Stimulated activated CD8-positive, alpha-beta memory T cell treated with anti-CD3 and anti-CD28 coated beads, Interleukin-12 subunit alpha, Interleukin-12 subunit beta, amount 100 ng/mL, for 1 hour (primary cell): ENCODE data around the gene CDC42EP3.
A peak's percentile ranks its signal among the peaks of the same experiment; 100 is the strongest.

ENCODE experiments used
- DNase-seq: peaks from one replicate; pipeline ENCODE4 v3.0.0-alpha.2; 2020; ENCODE audit warnings: low read depth

CDC42EP3 gene

DNA sequence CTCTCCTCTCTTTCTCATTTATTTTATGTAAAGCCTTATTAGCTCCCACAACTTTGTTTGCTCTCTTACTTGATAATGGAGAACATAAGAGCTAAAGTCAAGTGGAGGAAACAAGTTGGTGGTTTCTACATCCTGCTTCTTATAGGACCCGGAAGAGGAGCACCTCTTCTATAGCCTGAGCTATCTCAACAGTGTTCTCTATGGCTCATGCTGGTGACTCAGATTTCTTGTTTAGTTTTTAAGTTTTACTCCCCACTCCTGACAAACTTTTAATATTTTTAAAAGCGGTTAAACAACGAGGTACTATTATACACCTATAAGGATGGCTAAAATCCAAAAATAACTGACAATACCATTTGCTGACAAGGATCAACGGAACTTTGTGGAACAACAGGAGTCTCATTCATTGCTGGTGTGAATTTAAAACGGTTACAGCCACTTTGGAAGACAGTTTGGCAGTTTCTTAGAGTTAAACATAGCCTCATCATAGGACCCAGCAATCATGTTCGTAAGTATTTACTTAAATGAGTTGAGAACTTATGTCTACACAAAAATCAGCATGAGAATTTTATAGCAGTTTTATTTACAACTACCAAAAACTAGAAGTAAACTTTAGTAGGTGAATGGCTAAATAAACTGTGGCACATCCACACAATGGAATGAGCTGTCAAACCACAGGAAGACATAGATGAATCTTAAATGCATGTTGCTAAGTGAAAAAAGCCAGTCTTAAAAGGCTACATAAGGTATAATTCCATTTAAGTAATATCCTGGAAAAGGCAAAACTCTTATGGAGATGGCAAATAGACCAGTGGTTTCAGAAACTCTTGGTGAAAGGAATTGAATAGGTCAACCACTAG lies 12.7 kb upstream of the CDC42EP3 start:
- no peak for DNase-seq

DNA sequence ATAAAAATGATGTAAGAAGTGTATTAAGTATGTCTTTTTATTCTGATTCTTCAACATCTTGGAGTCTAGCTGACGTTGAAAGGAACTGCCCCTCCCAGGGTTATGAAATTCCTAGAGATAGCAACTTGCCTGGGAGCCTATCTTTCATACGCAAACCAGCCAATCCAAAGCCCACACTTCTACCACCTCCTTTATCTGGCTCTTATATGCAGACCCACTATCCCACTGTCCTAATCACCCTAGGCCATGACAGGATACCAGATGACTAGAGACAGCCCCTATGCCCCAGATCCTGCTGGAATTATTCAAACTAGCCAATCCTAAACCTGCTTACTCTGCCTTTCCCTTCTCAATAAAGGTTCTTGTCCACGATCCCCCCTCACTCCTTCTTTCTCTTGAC lies 11.8 kb upstream of the CDC42EP3 start:
- DNase-seq, result no peak

DNA sequence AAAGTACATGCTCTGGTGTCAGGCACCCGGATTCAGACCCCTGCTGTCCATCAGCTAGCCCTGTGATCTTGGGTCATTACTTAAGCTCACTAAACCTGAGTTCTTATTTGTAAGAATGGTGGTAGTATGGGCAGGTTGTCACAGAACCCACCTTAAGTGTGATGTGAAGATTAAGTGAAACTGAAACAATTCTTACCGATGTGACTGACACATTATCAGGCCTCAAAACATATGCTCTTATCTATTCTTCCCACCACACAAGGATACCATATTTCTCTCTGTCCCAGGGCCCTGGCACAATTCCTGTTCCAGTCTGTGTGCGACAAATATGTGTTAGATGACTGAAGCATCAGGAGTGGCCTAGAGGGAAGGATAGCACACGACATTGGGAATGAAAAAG lies 11.0 kb upstream of the CDC42EP3 start:
- DNase-seq, result no peak

DNA sequence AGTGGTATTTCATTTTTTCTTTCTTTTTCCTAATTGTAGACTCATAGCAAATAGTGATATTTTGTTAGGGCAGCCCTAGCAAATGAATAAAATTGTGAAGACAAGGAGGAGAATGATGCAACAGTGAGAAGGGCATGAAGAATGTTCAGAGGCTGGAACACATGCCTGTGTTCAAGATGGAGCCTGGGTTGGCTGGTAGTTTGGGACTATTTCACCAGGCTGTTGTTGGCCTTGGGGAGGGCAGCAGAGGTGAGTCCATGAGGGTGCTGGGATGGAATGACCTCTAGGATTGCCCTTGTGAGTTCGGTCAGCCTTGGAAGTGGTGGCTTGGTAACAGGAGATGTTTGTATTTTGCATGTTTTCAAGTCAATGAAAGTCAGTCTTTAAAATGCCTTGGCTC lies 10.1 kb upstream of the CDC42EP3 start:
- DNase-seq, result no peak

DNA sequence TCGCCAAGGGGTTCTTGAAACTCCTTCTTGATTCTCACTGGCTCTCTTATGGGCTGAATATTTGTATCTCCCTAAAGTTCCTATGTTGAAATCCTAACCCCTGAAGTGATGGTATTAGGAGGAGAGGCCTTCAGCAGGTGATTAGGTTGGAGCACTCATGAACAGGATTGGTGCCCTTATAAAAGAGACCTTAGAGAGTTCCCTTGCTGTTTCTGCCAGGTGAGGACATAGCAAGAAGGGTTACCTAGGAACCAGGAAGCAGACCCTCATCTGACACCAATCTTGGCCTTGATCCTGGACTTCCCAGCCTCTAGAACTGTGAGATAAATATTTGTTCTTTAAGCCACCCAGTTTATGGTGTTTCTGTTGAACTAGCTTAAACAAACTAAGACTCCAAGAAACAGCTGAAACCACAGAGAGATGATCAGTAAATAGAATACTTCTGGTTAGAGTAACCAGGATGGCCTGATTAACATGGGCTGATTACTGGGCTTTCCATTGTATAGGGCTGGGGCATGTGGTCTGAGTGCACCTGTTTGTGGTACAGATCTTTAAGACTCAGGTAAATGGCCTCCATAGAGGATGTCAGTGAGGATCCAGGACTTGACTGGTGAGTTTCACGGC lies 7.7 kb upstream of the CDC42EP3 start:
- DNase-seq, result no peak

DNA sequence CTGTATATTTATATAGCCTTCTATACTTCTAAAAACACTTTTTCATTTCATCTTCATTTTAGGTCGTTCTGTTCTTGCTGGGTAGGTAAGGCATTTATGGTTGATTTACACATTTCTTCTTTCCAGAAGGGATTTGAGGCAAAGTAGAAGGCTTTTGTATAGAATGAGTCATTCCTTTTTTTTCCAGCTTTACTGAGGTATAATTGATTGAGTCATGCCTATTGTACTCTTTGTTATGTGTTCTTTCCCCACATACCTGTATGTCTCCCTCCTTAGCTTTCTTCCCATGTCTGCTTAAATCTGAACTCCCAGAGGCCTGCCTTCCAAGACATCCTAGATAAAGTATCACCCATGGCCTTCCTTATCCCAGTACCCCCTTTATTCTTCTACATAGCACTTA lies 4.8 kb upstream of the CDC42EP3 start:
- DNase-seq, result no peak

DNA sequence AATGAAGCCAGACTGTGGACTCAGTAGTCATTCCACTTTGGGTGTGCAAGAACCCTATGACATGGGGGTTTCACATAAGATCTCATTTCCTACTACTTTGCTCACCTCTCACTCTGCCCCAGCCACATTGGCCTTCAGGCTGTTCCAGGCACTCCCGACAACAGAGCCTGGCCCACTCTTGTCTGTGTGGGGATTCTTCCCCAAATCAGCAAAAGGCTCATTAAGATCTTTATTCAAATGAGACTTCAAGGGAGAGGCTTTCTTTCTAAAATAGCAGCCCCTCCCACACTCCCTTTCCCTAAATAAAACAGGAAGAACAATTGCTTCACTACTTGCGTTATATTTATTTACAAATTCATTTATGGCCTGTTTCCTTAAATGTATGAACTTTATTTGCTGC lies 3.5 kb upstream of the CDC42EP3 start:
- DNase-seq, result no peak

DNA sequence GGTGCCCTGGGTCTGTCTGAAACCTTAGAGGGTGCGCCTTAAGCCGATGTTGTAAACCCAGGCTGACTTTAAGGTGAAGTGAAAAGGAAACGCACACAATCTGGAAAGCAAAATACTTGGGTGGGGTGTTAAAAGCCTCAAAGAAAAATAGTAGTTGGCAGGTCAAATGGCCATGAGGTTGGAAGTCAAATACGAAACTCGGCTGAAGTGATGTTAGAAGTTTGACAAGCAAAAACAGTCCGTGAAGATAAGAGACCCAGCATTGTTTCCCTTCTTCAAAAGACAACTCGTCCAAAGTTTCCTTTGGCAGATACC lies 1.4 kb upstream of the CDC42EP3 start:
- no peak for DNase-seq

DNA sequence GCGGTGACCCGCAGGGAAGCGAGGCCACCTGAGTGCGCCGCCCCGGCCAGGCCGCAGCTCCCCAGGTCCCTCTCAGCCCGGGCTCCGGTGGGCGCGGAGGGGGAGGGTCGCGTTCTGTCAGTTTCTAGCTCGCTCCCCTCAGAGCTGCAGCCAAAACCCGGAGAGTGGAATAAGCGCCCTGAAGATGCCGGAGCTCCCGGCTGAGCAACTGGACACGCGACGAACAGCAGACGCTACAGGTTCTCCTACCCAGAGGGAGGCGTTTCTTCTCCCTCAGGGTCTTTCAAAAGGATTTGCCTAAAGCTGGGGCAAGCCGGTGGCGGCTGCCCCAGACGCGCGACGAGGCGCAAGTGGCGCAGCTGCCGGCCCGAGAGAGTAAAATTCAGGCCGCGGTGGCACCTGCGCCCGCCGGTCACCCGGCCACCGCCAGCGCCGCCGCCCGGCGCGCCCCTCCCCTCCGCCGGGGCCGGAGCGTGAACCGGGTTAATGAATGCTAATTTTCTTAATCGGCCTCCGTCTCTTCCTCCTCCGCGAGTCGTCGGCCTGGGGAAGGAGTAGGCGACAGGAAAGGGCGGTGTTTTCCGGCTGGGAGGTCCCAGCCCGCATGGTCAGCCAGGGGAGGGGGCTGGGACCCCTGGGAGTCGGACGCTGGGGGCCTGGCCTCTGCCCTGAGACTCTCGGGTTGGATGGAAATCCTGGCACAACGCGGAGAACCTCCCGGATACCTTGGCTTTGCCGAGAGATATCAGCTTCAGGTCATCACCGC lies 845 bp upstream of the CDC42EP3 start:
- DNase-seq, result peak; percentile 39

DNA sequence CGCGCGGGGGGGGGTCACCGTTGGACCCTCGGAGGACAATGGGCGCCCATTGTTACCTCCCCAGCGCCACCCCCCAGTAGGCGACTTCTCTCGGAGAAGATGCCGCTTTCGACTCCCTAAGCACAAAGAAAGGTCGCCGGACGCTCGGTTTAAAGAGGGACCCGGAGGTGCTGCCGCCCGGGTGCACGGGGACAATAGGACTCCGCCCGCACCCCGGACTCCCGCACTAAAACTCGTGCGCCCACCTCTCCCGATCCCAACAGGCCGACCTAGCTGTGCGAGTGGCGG lies 318 bp upstream of the CDC42EP3 start:
- DNase-seq, result no peak

DNA sequence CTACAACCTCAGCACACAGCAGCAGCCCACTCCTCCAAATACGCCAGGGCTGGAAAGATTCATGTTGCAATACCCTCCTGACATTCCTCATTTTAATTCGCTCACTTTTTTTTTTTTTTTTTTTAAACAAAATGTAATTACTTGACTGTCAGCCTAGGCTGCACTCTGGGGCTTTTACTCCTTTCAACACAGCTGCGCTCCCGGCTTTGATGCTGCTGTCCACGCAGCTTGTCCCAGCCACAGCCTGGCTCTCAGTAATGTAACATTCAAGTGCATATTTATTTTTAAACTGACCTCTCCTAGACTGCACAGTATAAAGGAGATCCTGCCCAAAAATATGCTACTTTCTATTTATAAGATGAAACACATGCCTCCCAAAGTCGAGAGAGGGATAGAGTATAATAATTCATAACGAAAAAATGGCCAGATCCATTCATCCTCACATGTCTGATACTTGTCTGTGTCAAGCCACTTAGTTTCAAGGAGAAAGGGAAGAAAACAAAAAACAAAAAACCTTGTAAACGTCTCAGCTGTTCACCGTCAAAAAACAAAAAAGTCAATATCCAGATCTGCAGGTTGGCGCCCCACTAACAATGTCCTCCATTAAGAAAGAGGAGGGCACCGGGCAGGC lies 949 bp downstream of the CDC42EP3 start:
- no peak for DNase-seq

DNA sequence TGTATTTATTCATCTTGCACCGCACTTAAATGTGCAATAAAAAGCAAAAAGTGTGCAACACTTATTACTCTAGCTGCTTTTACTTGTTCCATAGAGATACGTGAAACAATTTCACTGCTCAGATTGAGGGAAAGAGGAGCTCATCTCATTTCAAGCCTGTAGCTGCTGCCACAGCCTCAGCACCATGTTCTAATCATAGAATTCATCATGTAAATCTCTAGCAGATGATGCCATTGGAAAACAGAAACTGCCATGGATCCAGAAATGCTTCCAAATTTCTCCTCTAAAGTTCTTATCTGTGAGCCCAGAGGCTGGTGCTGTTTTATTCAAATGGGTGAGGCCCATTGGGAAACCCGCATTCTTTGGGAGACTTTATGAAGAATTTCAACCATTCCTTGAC lies 2.0 kb downstream of the CDC42EP3 start:
- no peak for DNase-seq

DNA sequence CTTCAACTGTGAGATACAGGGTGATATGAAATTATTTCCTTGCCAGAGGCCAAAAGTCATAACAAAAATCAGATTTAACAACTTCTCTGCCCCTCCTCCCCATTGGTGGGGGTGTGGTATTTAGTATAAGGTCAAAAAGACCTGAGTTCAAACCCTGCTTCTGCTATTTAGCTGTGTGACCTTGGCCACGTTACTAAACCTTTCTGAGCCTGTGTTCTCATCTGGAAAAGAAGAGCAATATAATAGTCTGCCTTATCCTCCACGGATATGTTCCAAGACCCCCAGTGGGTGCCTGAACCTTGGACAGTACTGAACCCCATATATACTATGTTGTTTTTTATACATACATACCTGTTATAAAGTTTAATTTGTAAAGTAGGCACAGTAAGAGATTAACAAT lies 3.7 kb downstream of the CDC42EP3 start:
- no peak for DNase-seq

DNA sequence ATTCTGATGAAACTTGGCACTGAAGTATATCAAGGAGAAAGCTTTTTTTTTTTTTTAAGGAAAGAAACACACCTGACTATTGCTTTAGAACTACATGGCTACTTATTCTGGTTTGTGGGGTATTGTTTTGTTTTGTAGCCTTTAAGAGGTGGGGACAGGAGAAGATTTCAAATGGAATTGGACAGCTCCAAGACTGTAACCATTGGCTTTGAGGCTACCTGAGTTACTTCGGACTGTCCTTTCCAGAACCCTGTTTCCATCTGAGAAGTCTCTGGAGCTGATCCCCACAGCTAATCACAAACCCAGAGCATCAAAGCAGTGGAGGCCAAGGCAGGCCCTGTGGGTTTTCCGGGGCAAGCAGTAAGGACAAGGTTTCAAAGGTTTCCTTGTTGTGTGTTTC lies 4.7 kb downstream of the CDC42EP3 start:
- no peak for DNase-seq

DNA sequence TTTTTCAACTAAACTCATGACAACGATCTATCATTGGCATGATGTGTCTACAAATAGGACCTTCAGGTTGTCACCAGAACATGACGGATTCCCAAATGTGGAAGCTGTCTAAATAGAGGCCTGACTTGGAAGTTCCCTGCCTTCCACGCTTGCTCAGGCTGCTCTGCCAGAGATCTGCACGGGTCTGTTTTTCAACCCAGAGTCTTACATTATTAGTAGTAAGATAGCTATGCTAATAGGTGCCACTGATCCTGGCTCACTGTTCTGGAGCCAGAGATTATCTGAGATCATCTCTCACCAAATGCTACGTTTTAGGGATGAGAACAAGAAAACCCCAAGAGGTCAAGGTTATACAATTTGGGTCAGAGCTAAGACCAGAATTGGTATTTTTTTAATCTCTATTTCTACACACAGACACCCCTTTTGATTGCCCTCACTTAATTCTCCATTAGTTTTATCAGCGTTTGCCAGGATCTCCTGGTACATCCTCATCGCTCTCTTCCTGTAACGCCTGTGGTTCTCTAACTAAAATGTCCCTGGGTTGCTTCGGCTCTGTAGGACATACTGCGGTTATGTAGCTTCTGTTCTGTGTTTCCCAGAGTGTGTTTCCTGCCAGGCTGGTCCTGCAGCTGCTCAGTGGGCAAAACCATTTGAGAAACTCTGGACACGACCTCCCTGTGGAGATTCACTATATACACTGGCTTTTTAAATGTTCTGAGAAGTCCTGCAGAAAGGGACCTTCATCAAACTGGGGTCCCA lies 5.7 kb downstream of the CDC42EP3 start:
- no peak for DNase-seq

DNA sequence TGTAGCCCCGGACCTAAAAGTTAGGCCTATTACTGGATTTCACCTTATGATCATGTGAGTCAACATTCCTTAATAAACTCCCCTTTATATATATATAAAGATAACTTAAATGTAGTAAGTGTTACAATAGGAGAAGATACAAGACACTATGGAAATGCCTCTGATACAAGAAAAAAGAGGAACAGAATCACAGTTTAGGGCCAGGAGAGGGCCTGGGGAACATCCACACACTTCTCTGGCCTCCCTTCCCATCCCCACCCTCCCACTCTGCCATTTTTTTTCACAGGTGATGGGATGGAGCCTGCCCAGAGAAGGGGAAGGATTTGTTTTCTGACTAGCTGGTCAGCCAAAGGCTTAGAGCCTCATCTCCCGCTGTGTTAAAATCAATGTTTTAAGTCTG lies 6.4 kb downstream of the CDC42EP3 start:
- DNase-seq, result no peak

DNA sequence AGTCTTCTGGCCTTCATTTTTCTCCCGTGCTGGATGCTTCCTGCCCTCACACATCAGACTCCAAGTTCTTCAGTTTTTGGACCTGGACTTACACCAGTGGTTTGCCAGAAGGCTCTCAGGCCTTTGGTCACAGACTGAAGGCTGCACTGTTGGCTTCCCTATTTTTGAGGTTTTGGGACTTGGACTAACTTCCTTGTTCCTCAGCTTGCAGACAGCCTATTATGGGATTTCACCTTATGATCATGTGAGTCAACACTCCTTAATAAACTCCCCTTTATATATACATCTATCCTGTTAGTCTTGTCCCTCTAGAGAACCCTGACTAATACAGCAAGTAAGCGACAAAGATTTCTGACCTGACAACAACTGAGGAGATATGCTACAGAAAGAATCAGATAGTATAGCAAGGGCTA lies 7.2 kb downstream of the CDC42EP3 start:
- no peak for DNase-seq

DNA sequence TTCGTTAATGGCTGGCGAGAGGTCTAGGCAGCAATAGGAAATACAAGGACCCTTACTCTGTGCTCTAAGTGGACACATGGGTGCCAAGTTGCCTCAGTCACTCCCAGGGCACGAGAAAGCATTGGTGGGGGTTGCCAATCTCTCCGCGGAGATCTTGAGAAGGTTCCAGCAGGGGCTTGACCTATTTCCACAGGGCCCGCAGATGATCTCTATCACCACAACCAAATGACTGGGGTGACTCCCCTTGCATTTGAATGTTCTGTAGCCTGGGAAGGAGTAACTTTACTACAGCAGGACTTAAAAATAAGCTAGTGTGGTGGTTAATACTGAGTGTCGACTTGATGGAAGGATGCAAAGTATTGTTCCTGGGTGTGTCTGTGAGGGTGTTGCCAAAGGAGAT lies 8.1 kb downstream of the CDC42EP3 start:
- DNase-seq, result no peak

DNA sequence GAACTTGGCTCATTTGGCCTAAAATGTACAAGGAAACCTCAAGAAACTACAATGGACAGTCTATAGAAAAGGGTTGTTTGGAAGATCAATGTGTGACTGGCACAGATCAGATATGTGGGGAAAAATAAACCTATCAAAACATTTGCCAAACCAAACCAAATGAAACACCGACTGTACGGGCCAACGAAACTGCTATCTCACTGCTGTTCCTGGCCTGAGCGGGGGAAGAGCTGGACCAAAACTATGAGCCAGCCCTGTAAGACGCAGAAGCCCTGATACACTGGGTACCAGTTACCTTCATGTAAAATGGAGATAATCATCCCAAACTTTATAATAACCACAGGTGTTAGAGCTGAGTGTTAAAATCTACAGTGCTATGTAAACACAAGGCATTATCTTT lies 11.7 kb downstream of the CDC42EP3 start:
- no peak for DNase-seq

DNA sequence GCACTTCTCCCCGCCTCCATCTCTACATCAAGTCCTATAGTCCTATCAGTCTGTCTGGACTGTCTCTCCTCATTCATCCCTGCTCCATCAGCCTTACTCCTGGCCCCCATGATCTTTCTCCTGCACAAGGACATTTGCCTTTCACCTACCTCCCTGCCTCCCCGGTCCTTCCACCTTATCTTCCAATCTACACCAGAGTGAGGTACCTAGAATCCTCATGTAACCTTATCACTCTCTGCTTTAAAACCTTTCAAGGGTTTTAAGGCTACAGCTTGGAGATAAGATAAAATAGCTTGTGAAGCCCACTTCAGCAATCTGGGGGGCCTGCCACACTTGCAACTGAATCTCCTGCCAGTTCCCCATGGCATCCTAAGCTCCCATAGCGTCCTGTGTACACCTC lies 12.8 kb downstream of the CDC42EP3 start:
- no peak for DNase-seq

DNA sequence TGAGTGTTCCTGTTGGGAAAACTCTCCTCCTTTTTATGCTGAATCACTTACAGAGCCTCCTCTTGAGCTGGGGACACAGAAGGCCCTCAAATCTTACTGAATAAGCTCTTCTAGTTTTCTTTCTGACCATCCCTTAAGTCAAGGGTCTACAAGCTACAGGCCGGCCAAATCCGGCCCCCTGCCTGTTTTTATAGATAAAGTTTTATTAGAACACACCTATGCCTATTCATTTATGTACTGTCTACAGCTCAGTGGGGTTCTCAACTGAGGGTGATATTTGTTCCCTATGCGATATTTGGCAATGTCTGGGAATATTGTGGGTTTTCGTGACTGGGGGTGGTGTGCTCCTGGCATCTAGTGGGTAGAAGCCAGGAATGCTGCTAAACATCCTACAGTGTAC lies 14.0 kb downstream of the CDC42EP3 start:
- DNase-seq, result no peak
